Skeletal muscle tissue (tissue), 4 donors: ENCODE results near the gene QPCT. TPM values are rescaled to one million over a fixed set of nuclear protein-coding genes. Genes with fewer than 3 reads are reported as not detected.
"Not testable (repeated sequence)": the region's sequence is repeated elsewhere in the genome, so short reads cannot be mapped to it uniquely, and the experiment has no call there.

ENCODE experiments used
- H3K27ac ChIP-seq: one replicate; pipeline ENCODE4 v1.7.0; 2013; ENCODE audit warnings: mild to moderate bottlenecking, low read depth, low read length, inconsistent platforms
- H3K27me3 ChIP-seq, 3 donors: one replicate each; pipeline ENCODE4 v1.7.0; 2013; ENCODE audit warnings: low read length in 3 of 3; ENCODE audit not compliant: control insufficient read depth in 3 of 3, insufficient read depth in 3 of 3
- H3K36me3 ChIP-seq, 3 donors: one replicate each; pipeline ENCODE4 v1.7.0; 2013; ENCODE audit warnings: low read length in 3 of 3; ENCODE audit not compliant: control insufficient read depth in 3 of 3, insufficient read depth in 3 of 3
- H3K4me1 ChIP-seq, 3 donors: one replicate each; pipeline ENCODE4 v1.7.0; 2013; ENCODE audit warnings: low read length in 3 of 3, mild to moderate bottlenecking in 3 of 3; ENCODE audit not compliant: control insufficient read depth in 3 of 3, insufficient read depth in 3 of 3
- H3K4me3 ChIP-seq, 3 donors: one replicate each; pipeline ENCODE4 v1.7.0; 2013; ENCODE audit warnings: low read length in 3 of 3
- H3K9ac ChIP-seq, 3 donors: one replicate each; pipeline ENCODE4 v1.7.0; 2013; ENCODE audit warnings: low read length in 3 of 3, mild to moderate bottlenecking in 3 of 3, moderate library complexity in 2 of 3, low read depth in 1 of 3
- H3K9me3 ChIP-seq, 3 donors: one replicate each; pipeline ENCODE4 v1.7.0; 2013; ENCODE audit warnings: low read length in 3 of 3; ENCODE audit not compliant: control insufficient read depth in 3 of 3
- total RNA-seq: library from RNA; depleted of rRNA; stranded (reverse); fragments of >200 nt; gene quantifications from one replicate; pipeline ENCODE4 v1.2.3, GENCODE V29; 2014
- donor health status: Osteomylitis.

Gene QPCT
- total RNA-seq, 1 donor from 2014 or later: 5.2 TPM

DNA sequence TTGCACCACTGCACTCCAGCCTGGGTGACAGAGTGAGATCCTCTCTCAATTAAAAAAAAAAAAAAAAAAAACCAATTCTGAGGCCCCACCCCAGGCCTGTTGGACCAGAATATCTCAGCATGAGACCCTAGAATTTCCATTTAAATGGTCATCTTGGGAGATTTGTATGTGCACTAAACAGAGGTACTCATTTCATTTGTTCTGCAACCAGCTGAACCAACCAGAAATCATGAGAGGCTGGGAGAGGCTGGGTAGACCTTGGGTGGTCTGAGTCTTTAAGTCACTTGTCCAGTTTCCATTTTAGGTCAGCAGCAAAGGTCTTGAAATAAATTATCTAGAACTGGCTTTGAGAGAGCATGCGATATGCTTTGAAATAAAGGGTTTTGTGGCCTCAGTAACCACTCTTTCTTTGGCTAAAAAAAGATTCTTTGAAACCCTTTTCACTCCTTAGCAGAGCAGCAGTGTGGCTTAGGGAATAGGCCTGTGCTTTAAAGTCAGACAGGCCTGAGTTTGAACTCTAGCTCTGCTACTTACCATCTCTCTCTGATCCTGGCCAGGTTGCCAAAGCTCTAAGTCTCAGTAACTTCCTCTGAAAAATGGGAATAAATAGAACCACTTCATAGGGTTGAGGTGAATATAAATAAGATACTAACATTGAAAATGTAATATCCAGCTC is 52.6 kb downstream of the QPCT start:
- Histone ChIP-seq H3K4me3 (no peak overlapping the region), H3K36me3 (no peaks in the 10 kb centered on the region), H3K27ac (no peak overlapping the region), H3K4me1 (no peaks in the 10 kb centered on the region), H3K27me3 (no peaks in the 10 kb centered on the region), H3K9ac (no peak overlapping the region), H3K9me3 (no peaks in the 10 kb centered on the region)

DNA sequence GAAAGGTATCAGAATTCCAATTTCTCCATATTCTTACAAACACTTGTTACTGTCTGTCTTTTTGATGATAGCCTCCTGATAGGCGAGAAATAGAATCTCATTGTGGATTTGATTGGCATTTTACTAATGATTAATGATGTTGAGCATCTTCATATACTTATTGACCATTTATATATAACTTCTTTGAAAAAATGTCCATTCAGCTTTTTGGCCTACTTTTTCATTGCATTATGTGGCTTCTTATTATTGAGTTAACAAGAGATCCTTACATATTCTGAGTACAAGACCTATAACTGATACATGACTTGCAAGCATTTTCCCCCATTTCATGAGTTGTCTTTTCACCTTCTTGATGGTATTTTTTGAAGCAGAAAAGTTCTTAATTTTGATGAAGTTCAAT is 54.6 kb downstream of the QPCT start:
- H3K9ac ChIP-seq: no peak overlapping the region
- no peaks in the 10 kb centered on the region for H3K27me3 ChIP-seq
- no peak overlapping the region for H3K27ac ChIP-seq
- no peak overlapping the region for H3K4me3 ChIP-seq
- H3K36me3 ChIP-seq: no peaks in the 10 kb centered on the region
- no peaks in the 10 kb centered on the region for H3K4me1 ChIP-seq
- no peaks in the 10 kb centered on the region for H3K9me3 ChIP-seq

DNA sequence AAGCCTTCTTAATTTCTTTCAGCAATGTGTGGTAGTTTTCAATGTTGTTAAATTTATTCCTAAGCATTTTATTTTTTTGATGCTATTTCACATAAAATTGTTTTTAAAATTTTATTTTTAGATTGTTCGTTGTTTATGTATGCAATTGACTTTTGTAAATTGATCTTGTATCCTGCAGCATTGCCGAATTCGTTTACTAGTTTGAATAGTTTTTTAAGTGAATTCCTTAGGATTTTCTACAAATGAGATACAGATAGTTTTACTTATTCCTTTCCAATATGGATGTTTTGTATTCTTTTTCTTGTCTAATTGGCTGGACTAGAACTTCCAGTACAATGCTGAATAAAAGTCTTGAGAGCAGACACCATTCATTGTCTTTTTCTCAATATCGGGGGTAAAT is 55.6 kb downstream of the QPCT start:
- Histone ChIP-seq H3K9me3 (no peaks in the 10 kb centered on the region), H3K9ac (no peak overlapping the region), H3K4me1 (no peaks in the 10 kb centered on the region), H3K4me3 (no peak overlapping the region), H3K27me3 (no peaks in the 10 kb centered on the region), H3K36me3 (no peaks in the 10 kb centered on the region), H3K27ac (no peak overlapping the region)

DNA sequence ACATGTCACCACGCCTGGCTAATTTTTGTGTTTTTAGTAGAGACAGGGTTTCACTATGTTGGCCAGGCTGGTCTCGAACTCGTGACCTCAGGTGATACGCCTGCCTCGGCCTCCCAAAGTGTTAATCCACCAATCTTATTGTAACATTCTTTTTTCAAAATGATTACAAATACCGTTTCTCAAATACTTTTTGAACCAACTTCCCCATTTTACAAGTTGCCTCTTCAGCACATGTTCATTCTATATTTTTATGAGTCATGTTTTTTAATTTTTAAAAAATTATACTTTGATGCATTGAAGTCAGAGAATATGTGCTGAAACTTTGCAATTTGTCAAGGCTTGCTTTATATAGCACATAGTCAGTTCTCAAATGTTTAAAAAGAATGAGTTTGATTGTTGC is 58.2 kb downstream of the QPCT start:
- Histone ChIP-seq H3K27ac (no peak overlapping the region), H3K4me3 (no peak overlapping the region), H3K4me1 (no peaks in the 10 kb centered on the region), H3K9me3 (no peaks in the 10 kb centered on the region), H3K9ac (no peak overlapping the region), H3K27me3 (no peaks in the 10 kb centered on the region), H3K36me3 (no peaks in the 10 kb centered on the region)

DNA sequence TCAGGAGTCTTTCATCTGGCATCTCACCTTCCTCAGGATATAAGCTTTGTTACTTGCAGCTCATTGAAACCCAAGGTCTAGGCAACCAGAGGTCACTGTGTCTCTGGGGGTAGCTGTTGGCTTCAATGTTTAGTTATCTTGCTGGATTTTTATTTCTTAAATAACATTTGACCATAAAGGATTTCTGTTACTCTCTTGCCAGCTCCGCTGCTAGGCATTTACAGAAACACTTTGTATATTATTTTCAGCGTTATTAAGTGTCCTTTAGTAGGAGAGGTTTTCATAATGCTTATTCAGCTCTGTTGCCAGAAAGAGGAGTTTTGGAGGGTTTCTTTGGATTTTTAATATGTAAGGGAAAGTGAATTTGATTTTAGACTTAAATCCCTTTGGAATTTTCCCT is 61.4 kb downstream of the QPCT start:
- Histone ChIP-seq H3K36me3 (no peaks in the 10 kb centered on the region), H3K27me3 (no peaks in the 10 kb centered on the region), H3K9ac (no peak overlapping the region), H3K9me3 (no peaks in the 10 kb centered on the region), H3K4me1 (no peaks in the 10 kb centered on the region), H3K4me3 (no peak overlapping the region), H3K27ac (no peak overlapping the region)

DNA sequence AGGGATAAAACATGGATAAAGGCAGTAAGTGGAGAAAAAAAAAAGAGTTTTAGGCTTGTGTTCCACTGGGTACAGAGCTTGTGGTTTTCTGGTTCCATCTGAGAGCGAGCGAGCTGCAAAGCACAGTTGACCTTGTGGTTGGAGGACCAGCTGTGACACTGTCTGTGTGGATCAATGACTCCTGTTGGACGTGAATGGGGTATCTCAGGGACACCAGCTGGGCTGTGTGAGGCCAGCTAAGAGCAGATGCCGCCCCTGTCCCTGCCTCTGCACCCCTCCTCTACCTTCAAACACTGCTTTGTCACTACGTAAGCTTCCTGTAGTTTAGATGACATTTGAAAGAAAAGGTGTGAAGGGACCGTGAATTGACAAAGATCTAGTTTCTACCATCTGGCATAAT is 67.8 kb downstream of the QPCT start:
- H3K9ac ChIP-seq: no peak overlapping the region
- H3K27me3 ChIP-seq: no peaks in the 10 kb centered on the region
- no peaks in the 10 kb centered on the region for H3K9me3 ChIP-seq
- H3K4me1 ChIP-seq: peaks cover 4 to 5% (median 5%) of the 10 kb centered on the region in 3 donors
- H3K4me3 ChIP-seq: no peak overlapping the region
- H3K36me3 ChIP-seq: no peaks in the 10 kb centered on the region
- no peak overlapping the region for H3K27ac ChIP-seq

DNA sequence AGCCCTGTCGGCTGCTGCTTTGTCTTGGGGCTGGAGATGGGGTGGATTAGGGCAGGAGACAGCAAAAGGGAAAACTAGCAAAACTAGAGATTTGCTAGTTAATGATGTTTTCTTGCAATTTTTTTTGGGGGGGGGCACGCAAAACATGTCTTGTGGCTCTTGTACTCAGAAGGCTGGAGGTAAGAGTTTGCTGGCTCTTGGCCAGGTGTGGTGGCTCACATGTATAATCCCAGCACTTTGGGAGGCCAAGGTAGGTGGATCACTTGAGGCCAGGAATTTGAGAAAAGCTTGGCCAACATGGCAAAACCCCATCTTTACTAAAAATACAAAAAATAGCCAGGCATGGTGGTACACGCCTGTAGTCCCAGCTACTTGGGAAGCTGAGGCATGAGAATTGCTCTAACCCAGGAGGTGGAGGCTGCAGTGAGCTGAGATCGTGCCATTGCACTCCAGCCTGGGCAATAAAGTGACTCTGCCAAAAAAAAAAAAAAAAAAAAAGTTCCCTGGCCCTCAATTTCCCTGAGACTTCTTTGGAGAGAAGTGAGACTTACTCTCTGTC is 69.6 kb downstream of the QPCT start:
- H3K4me3 ChIP-seq, H3K9me3 ChIP-seq, H3K27ac ChIP-seq, H3K36me3 ChIP-seq, H3K27me3 ChIP-seq, H3K9ac ChIP-seq, H3K4me1 ChIP-seq: not testable (repeated sequence)

DNA sequence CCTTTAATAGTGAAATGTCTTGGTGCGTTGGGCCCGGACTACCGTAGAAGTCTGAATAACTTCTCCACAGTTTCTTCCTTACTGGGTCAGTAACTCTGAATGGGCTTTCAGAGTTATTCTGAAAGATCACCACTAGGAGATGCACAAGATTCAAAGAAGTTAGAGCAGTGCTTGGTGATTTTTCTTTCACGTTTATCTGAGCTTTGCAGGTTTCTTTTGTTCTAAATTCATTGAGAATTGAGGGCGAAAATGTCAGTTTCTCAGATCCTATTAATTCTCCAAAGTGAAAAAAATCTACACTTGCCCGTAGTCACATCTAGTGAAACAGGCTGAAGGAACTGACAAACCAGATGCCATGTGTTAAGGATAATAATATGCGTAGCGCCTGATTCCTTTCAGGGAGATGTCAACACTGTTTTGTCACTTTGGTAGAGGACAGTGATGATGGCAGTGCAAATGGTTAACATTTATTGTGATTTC is 70.1 kb downstream of the QPCT start:
- H3K4me3 ChIP-seq: no peak overlapping the region
- peaks cover 4 to 5% (median 5%) of the 10 kb centered on the region in 3 donors for H3K4me1 ChIP-seq
- no peak overlapping the region for H3K27ac ChIP-seq
- no peak overlapping the region for H3K9ac ChIP-seq
- H3K9me3 ChIP-seq: no peaks in the 10 kb centered on the region
- H3K27me3 ChIP-seq: no peaks in the 10 kb centered on the region
- H3K36me3 ChIP-seq: no peaks in the 10 kb centered on the region

DNA sequence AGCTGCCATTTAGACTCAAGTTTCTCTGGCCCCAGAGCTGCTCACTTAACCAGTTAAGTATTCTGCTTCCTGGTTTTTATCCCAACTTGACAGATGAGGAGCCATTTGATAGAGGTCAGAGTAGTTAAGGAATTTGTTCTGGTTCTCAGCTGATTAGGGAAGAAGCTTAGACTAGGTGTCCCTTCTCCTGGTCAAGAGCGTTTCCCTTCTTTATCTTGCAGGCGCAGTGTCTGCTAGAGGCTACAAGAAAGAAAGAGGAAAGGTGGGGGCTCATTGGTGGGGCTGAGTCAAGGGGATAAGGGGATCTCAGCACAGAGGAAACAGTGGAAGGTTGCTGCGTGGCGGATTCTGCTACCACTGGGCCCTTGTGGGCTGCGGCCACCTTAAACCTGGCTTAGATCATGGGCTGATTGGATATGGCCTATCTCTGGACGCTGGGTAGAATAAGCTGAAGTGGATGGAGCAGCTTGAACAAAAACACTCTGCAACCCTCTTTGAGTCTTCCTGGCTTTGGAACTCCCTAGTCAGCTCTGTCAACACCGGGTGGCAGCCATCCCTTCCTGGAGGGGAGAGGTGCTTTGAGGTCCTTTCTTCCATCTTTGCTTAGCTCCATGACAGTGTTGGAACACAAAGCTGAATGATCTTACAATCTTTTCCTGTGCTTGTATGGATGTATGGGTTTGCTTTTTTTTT is 70.8 kb downstream of the QPCT start:
- no peak overlapping the region for H3K27ac ChIP-seq
- no peak overlapping the region for H3K9ac ChIP-seq
- no peaks in the 10 kb centered on the region for H3K9me3 ChIP-seq
- H3K36me3 ChIP-seq: no peaks in the 10 kb centered on the region
- no peak overlapping the region for H3K4me3 ChIP-seq
- no peaks in the 10 kb centered on the region for H3K27me3 ChIP-seq
- H3K4me1 ChIP-seq: peaks cover 4 to 5% (median 5%) of the 10 kb centered on the region in 3 donors

DNA sequence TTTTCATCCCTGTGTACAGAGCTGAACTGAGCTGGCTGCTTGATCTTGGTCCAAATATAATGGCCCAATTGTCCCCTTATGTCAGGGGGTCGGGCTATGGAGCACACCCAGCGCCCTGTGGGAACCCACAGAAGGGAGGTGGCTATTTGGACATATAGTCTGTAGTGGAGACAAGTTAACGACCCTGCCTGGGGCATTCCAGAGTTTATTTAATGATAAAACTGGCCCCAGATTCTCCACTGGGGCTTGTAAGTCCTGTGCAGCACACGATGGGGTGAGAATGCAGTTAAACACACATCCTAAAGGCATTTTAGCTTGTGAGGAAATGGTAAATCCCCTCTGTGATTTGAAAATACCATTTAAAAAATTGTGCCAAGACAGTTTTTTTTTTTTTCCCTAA is 72.9 kb downstream of the QPCT start:
- no peak overlapping the region for H3K27ac ChIP-seq
- H3K27me3 ChIP-seq: no peaks in the 10 kb centered on the region
- no peaks in the 10 kb centered on the region for H3K9me3 ChIP-seq
- H3K36me3 ChIP-seq: no peaks in the 10 kb centered on the region
- H3K4me3 ChIP-seq: no peak overlapping the region
- H3K4me1 ChIP-seq: peaks cover 4 to 5% (median 5%) of the 10 kb centered on the region in 3 donors
- H3K9ac ChIP-seq: no peak overlapping the region
